Measurements from ENCODE around the gene ZNF680.

DNA sequence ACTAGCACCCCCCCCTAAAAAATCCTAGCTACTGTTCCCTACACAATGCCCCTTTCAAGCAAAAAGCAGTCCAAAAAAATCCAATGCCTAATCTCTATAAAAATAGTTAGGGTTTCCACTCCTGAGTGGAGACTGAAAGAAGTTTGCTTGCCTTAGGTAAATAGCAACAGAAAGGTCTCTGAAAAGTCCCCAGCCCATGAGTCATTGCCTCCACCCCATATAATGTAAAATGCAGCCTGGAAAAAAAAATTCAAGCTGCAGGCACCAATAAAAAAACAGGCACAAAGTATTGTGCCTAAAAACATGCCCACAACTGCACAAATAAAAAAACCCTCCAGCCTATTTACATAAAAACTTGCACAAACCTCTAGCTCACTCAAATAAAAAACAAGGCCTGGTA, 47.5 kb downstream of the ZNF680 start:
- TF ChIP-seq EZH2 (IDR thresholded peaks at IDR 0.05) (no peak), POLR2AphosphoS5 (IDR thresholded peaks at IDR 0.05; ENCODE audit: borderline replicate concordance, low read depth, low read length) (no peak), FOXP2 (optimal IDR thresholded peaks at IDR 0.05; ENCODE audit: control extremely low read depth, extremely low read length, insufficient read depth) (no peak)
